Mucosa of descending colon (tissue), 3 donors: ENCODE results near the gene IRS2. TPM values are rescaled to one million over a fixed set of nuclear protein-coding genes. Genes with fewer than 3 reads are reported as not detected.
A peak's percentile ranks its signal among the peaks of the same experiment; 100 is the strongest.

ENCODE experiments used
- ATAC-seq: fragments of 200-7000 bp; cut with Tn5 transposase; one replicate; pipeline ENCODE4 v1.9.1; 2020; ENCODE audit warnings: mild to moderate bottlenecking, moderate library complexity
- DNase-seq, 3 donors: peaks; one replicate each; pipeline ENCODE4 v3.0.0-alpha.2; 2020
- H3K36me3 ChIP-seq: fragments of 200-600 bp; one replicate; pipeline ENCODE4 v1.8.0; 2021; ENCODE audit warnings: low read depth, mild to moderate bottlenecking
- H3K4me1 ChIP-seq: fragments of 200-600 bp; one replicate; pipeline ENCODE4 v1.8.0; 2021; ENCODE audit warnings: low read depth, mild to moderate bottlenecking
- H3K4me3 ChIP-seq: fragments of 200-600 bp; one replicate; pipeline ENCODE4 v1.8.0; 2021; ENCODE audit warnings: mild to moderate bottlenecking
- H3K9me3 ChIP-seq: fragments of 200-600 bp; one replicate; pipeline ENCODE4 v1.8.0; 2021; ENCODE audit warnings: mild to moderate bottlenecking
- CTCF ChIP-seq: fragments of 200-600 bp; IDR thresholded peaks from one replicate; pipeline ENCODE4 v1.8.0; 2022; ENCODE audit warnings: antibody characterized with exemption, mild to moderate bottlenecking
- intact Hi-C, 2 donors: fragments of 100-400 bp; cut with DNase I in 1 of 2; cut with micrococcal nuclease in 1 of 2; formaldehyde crosslinking; loops; one replicate each; pipeline versions ENCODE4 v1.11.0 to v1.11.1; 2022; cut with DNase I, micrococcal nuclease
- total RNA-seq, 3 donors: library from RNA; stranded (reverse); fragmentation: NEBNext Ultra II Directional in 2 of 3; extraction: Animal tissue kit (Norgen Biotek cat#: 25700) in 2 of 3; gene quantifications; one replicate each; pipeline versions ENCODE4 v1.2.1 to v1.2.4, GENCODE V29; 2021 to 2023
- donor health status: DM: no; HTN: no; CAD: no; lungs with moderate emphysema.
- donor health status: DM: no; HTN: no; CAD: no.
- donor health status: DM: no; HTN: yes; CAD: no.

Gene IRS2
- total RNA-seq, 3 donors from 2014 or later, result 14.0 to 31.4 (median 23.7) TPM

DNA sequence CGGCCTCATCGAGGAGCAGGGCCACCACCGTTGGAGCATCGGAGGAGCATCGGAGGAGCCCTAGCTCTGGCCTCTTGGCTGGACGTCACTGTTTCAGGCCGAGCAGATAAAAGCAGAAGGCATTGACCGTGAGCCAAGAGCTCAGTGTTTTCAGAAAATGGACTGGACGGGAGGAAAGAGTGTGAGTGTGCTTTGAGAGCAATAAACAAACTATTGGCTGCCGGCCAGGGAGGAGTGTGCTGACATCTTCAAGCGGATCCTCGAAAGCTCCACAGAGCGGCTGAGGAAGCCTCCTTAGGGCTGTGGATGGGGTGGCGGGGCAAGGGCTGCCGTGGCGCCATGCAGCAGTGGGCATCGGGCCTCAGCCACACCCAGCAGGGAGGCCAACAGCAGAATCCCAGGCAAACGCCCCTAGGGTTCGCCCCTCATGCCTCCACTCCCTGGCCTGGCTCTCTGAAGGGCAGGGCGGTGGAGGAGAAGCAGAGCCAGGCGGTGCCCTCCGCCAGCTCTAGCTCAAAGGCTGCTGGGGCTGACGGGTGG lies 41.8 kb downstream of the IRS2 start:
- ATAC-seq (peak; percentile 71), DNase-seq (peak in 1 of 3 donors; percentile 91)
- no peaks in the 10 kb centered on the region for H3K9me3 ChIP-seq
- no peak for TF ChIP-seq CTCF
- intact Hi-C loops, result no loop called here
- no peaks in the 10 kb centered on the region for H3K36me3 ChIP-seq
- peaks cover 5% of the 10 kb centered on the region for H3K4me1 ChIP-seq
- H3K4me3 ChIP-seq, result no peak overlapping the region

DNA sequence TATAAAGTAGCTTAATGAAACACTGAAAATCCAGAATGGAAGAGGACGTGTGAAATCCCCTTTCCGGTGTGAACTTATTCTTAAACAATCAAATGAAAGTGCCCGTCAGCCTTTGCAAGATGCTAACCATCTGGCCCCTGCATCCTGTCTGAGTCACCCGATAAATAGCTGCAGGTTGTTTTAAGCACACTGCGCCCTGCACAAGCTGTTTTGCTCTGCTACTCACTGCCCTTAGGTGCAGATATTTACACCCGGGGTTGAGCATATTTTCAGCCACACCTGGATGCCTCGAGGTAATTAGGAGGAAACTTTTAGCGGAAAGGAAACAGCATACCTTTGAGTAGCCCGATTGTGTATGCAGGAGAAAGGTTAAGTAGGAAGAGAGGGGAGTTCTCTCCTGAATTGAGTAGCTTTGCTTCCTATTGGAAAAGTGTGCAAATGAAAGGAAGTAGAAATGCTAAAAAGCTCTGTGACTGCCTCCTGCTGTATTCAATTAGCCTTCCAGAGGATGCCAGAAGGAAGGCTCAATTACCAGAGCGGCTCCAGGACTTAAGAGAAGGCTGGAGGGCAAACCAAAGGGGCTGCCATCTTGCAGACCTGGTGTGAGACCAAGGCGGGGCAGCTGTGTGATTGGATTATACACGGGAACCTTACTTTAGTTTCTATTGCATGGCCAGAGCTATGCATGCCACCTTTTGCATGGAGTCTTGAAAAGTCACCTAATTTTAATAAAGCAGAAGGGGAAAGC lies 42.5 kb downstream of the IRS2 start:
- H3K9me3 ChIP-seq, result no peaks in the 10 kb centered on the region
- peaks cover 5% of the 10 kb centered on the region for H3K4me1 ChIP-seq
- intact Hi-C loops, result no loop called here
- peak in 1 of 3 donors; percentile 42 for DNase-seq
- TF ChIP-seq CTCF, result no peak
- ATAC-seq, result peak; percentile 90
- H3K4me3 ChIP-seq, result no peak overlapping the region
- H3K36me3 ChIP-seq, result no peaks in the 10 kb centered on the region

- TF ChIP-seq CTCF, result no peak
- ATAC-seq, result no peak
- intact Hi-C loops, result no loop called here
- Histone ChIP-seq H3K36me3 (no peaks in the 10 kb centered on the region), H3K9me3 (no peaks in the 10 kb centered on the region), H3K4me1 (peaks cover 5% of the 10 kb centered on the region), H3K4me3 (no peak overlapping the region)
- DNase-seq, result no peak
These were observed 44.4 kb downstream of the IRS2 start for GRCh38 chr13:109741966-109742365.

DNA sequence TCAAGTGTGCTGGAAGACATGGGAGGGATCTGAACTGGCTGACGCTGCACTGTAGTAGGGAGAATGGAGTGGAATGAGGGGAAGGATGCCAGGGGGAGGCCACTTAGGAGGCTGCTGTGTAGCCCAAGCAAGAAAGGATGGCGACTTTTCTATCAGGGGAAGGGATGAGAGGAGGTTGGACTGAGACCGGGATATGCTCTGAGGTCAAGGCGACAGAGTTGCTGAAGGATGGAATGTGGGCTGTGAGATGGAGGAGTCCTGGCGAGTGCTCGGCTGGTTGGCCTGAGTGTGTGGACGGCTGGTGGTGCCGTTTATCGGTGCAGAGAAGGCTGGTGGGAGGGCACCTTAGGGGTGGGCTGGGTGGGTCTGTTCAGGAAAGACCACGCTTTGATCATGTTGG lies 45.7 kb downstream of the IRS2 start:
- no peaks in the 10 kb centered on the region for H3K36me3 ChIP-seq
- intact Hi-C loops, result no loop called here

GRCh38 chr13:109740121-109740520 lies 46.3 kb downstream of the IRS2 start:
- no peaks in the 10 kb centered on the region for H3K9me3 ChIP-seq
- TF ChIP-seq CTCF, result no peak
- DNase-seq, result no peak
- H3K4me1 ChIP-seq, result peaks cover 5% of the 10 kb centered on the region
- ATAC-seq, result no peak
- H3K36me3 ChIP-seq, result no peaks in the 10 kb centered on the region
- H3K4me3 ChIP-seq, result no peak overlapping the region
- intact Hi-C loops, result no loop called here

More for the DNA sequence above, 45.7 kb downstream of the IRS2 start:
- peaks cover 5% of the 10 kb centered on the region for H3K4me1 ChIP-seq
- TF ChIP-seq CTCF, result no peak
- no peak for ATAC-seq
- DNase-seq, result no peak
- H3K9me3 ChIP-seq, result no peaks in the 10 kb centered on the region
- H3K4me3 ChIP-seq, result no peak overlapping the region
